Measurements from ENCODE around the gene PIWIL4.

Gene PIWIL4

GRCh38 chr11:94666792-94667721 is 99.9 kb downstream of the PIWIL4 start:
- DNase-seq = no peak

DNA sequence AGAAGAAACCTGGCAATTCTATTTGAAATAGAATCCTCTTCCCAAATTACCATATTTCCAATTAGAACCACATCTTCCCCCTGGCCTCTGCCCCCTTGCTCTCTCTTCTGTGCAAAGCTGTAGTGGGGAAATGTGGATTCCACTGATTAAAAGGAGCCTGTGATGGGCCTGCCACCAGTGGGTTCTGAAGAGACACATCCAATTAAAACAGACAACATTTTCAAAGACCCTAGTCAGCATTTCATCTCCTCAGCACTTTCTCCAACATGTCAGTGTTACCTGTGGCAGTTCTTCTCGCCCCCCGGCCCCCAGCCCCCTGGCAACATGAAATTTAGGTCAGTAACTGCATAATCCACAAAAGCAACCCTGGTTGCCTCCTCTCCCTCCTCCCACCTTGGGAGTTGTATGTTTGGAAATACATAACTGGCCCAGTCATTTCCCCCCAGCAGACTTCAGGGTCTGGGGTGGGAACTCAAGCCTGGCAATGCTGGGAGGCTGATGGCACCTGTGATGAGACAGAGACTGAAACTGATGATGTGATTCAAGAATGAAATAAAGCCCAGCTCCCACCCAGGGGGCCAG is 101.1 kb downstream of the PIWIL4 start:
- no peak for DNase-seq

GRCh38 chr11:94669023-94669422 is 101.9 kb downstream of the PIWIL4 start:
- DNase-seq = no peak

All from CD4-positive, alpha-beta T cell treated with Interleukin-6 for 4 hours (primary cell).